WTC11 (cell line): ENCODE data around the gene CCDC127.

Source experiments
- ESRRA ChIP-seq: sonication (generic); formaldehyde crosslinking; IDR thresholded peaks from 2 replicates; pipeline ENCODE4 v1.8.1; 2022; ENCODE audit warnings: mild to moderate bottlenecking, missing genetic modification reagents, borderline replicate concordance
- FOXP1 ChIP-seq: sonication (generic); formaldehyde crosslinking; IDR thresholded peaks from 2 replicates; pipeline ENCODE4 v1.8.0; 2022; ENCODE audit warnings: missing genetic modification reagents, mild to moderate bottlenecking, moderate library complexity, borderline replicate concordance
- NFE2L1 ChIP-seq: sonication (generic); formaldehyde crosslinking; IDR thresholded peaks from 2 replicates; pipeline ENCODE4 v1.8.1; 2023; ENCODE audit warnings: missing genetic modification reagents
- ZNF232 ChIP-seq: sonication (generic); formaldehyde crosslinking; IDR thresholded peaks from 2 replicates; pipeline ENCODE4 v1.8.0; 2022; ENCODE audit warnings: mild to moderate bottlenecking, missing genetic modification reagents
- TF ChIP-seq, protein P1 (sequence below): sonication (generic); formaldehyde crosslinking; IDR thresholded peaks from 2 replicates; pipeline ENCODE4 v1.8.0; 2022; ENCODE audit warnings: missing genetic modification reagents
- TF ChIP-seq, protein P2 (sequence below): fragments of 200-600 bp; IDR thresholded peaks from 2 replicates; pipeline ENCODE4 v1.8.0; 2022; ENCODE audit warnings: antibody characterized with exemption
- TF ChIP-seq, protein P3 (sequence below): sonication (generic); formaldehyde crosslinking; IDR thresholded peaks from 2 replicates; pipeline ENCODE4 v1.8.1; 2023; ENCODE audit warnings: mild to moderate bottlenecking, moderate library complexity, missing genetic modification reagents

DNA sequence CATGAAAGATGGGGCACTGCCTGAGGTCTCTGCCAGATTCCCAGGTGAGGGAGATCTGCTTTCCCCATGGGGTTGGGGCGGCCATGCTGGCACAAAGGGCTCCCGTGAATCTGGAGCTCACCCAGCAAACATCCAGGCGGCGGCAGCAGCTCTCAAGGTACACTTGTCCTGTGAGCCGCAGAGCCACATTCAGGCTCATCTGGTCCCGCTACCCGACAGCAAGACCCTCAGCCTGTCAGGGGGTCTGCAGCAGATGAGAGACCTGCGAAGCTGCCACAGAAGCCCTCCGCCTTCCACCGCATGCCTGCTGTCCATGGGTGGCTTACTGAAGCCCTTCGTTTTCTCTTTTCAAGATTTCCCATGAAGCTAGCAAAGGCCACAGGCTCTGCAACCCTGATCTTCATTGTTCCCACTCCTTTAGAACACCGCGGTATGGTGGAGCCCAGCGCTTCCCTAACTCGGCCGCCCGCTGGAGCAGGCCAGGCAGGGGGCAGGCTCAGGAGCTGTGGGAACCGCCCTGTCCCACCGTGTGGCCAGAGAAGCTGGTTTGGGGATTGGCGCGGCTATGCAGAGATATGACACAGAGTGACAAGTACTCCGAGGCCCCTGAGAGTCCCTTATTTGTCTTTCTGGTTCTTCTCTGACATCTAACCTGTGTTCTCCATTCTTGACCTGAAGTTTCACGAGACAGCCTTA is 17.9 kb downstream of the CCDC127 start:
- TF ChIP-seq NFE2L1 (CRISPR knock-in tag): no peak
- TF ChIP-seq, protein P1, sequence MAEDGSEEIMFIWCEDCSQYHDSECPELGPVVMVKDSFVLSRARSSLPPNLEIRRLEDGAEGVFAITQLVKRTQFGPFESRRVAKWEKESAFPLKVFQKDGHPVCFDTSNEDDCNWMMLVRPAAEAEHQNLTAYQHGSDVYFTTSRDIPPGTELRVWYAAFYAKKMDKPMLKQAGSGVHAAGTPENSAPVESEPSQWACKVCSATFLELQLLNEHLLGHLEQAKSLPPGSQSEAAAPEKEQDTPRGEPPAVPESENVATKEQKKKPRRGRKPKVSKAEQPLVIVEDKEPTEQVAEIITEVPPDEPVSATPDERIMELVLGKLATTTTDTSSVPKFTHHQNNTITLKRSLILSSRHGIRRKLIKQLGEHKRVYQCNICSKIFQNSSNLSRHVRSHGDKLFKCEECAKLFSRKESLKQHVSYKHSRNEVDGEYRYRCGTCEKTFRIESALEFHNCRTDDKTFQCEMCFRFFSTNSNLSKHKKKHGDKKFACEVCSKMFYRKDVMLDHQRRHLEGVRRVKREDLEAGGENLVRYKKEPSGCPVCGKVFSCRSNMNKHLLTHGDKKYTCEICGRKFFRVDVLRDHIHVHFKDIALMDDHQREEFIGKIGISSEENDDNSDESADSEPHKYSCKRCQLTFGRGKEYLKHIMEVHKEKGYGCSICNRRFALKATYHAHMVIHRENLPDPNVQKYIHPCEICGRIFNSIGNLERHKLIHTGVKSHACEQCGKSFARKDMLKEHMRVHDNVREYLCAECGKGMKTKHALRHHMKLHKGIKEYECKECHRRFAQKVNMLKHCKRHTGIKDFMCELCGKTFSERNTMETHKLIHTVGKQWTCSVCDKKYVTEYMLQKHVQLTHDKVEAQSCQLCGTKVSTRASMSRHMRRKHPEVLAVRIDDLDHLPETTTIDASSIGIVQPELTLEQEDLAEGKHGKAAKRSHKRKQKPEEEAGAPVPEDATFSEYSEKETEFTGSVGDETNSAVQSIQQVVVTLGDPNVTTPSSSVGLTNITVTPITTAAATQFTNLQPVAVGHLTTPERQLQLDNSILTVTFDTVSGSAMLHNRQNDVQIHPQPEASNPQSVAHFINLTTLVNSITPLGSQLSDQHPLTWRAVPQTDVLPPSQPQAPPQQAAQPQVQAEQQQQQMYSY (CRISPR knock-in tag): no peak
- no peak for TF ChIP-seq FOXP1 (CRISPR knock-in tag)
- TF ChIP-seq, protein P2, sequence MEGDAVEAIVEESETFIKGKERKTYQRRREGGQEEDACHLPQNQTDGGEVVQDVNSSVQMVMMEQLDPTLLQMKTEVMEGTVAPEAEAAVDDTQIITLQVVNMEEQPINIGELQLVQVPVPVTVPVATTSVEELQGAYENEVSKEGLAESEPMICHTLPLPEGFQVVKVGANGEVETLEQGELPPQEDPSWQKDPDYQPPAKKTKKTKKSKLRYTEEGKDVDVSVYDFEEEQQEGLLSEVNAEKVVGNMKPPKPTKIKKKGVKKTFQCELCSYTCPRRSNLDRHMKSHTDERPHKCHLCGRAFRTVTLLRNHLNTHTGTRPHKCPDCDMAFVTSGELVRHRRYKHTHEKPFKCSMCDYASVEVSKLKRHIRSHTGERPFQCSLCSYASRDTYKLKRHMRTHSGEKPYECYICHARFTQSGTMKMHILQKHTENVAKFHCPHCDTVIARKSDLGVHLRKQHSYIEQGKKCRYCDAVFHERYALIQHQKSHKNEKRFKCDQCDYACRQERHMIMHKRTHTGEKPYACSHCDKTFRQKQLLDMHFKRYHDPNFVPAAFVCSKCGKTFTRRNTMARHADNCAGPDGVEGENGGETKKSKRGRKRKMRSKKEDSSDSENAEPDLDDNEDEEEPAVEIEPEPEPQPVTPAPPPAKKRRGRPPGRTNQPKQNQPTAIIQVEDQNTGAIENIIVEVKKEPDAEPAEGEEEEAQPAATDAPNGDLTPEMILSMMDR: no peak
- TF ChIP-seq, protein P3, sequence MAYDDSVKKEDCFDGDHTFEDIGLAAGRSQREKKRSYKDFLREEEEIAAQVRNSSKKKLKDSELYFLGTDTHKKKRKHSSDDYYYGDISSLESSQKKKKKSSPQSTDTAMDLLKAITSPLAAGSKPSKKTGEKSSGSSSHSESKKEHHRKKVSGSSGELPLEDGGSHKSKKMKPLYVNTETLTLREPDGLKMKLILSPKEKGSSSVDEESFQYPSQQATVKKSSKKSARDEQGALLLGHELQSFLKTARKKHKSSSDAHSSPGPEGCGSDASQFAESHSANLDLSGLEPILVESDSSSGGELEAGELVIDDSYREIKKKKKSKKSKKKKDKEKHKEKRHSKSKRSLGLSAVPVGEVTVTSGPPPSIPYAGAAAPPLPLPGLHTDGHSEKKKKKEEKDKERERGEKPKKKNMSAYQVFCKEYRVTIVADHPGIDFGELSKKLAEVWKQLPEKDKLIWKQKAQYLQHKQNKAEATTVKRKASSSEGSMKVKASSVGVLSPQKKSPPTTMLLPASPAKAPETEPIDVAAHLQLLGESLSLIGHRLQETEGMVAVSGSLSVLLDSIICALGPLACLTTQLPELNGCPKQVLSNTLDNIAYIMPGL (CRISPR knock-in tag): no peak
- TF ChIP-seq ESRRA (CRISPR knock-in tag): no peak
- TF ChIP-seq ZNF232 (CRISPR knock-in tag): no peak
